CD14-positive monocyte (primary cell): ENCODE data around the gene TBC1D4. TPM values are rescaled to one million over a fixed set of nuclear protein-coding genes. Genes with fewer than 3 reads are reported as not detected.
"Not testable (repeated sequence)": the region's sequence is repeated elsewhere in the genome, so short reads cannot be mapped to it uniquely, and the experiment has no call there.

ENCODE experiments used
- DNase-seq, 3 donors: peaks; one replicate each; pipeline ENCODE4 v3.0.0-alpha.2; 2011 to 2022
- H2AFZ ChIP-seq: 2 replicates; pipeline ENCODE4 v1.6.0; 2012; ENCODE audit warnings: mild to moderate bottlenecking, low read depth, low read length, inconsistent platforms; ENCODE audit not compliant: insufficient read depth, poor library complexity, severe bottlenecking
- H3K27ac ChIP-seq, 2 donors: 1 replicate in 1 of 2; 2 replicates in 1 of 2; pipeline ENCODE4 v1.5.1; 2012 to 2013; ENCODE audit warnings: low read length in 2 of 2, control low read depth in 1 of 2, inconsistent platforms in 1 of 2, low read depth in 1 of 2, mild to moderate bottlenecking in 1 of 2
- H3K27me3 ChIP-seq, 2 donors: one replicate each; pipeline versions ENCODE4 v1.6.0 to v1.6.1; 2011 to 2013; ENCODE audit warnings: low read length in 2 of 2; ENCODE audit not compliant: control insufficient read depth in 2 of 2, insufficient read depth in 2 of 2
- H3K36me3 ChIP-seq, 2 donors: replicated peaks in 1 of 2; 1 replicate in 1 of 2; 2 replicates in 1 of 2; pipeline versions ENCODE4 v1.5.1 to v1.6.1; 2012 to 2013; ENCODE audit warnings: low read length in 2 of 2, control low read depth in 1 of 2, inconsistent platforms in 1 of 2, mild to moderate bottlenecking in 1 of 2; ENCODE audit not compliant: insufficient read depth in 2 of 2, control insufficient read depth in 1 of 2
- H3K4me1 ChIP-seq, 2 donors: 1 replicate in 1 of 2; 2 replicates in 1 of 2; pipeline versions ENCODE4 v1.5.1 to v1.6.1; 2012 to 2013; ENCODE audit warnings: low read length in 2 of 2, control low read depth in 1 of 2, inconsistent platforms in 1 of 2, mild to moderate bottlenecking in 1 of 2, moderate library complexity in 1 of 2; ENCODE audit not compliant: insufficient read depth in 2 of 2, control insufficient read depth in 1 of 2
- H3K4me2 ChIP-seq: replicated peaks from 2 replicates; pipeline ENCODE3; 2012; ENCODE audit warnings: low read length, moderate library complexity, mild to moderate bottlenecking; ENCODE audit not compliant: poor library complexity, severe bottlenecking; ENCODE audit errors: extremely low read depth
- H3K4me3 ChIP-seq, 3 experiments: fragments of 200-600 bp in 1 of 3; sonication (generic) in 1 of 3; replicated peaks in 1 of 3; 1 replicate in 2 of 3; 2 replicates in 1 of 3; pipeline ENCODE4 v1.5.1; 2011 to 2013; ENCODE audit warnings: low read length in 3 of 3, mild to moderate bottlenecking in 3 of 3, control low read depth in 2 of 3, low read depth in 2 of 3, inconsistent platforms in 1 of 3, moderate library complexity in 1 of 3
- H3K79me2 ChIP-seq: 2 replicates; pipeline ENCODE4 v1.6.0; 2012; ENCODE audit warnings: mild to moderate bottlenecking, control low read depth, inconsistent platforms, low read length, moderate library complexity; ENCODE audit not compliant: insufficient read depth
- H3K9ac ChIP-seq: 2 replicates; pipeline ENCODE4 v1.6.0; 2017; ENCODE audit warnings: low read length, mild to moderate bottlenecking; ENCODE audit not compliant: insufficient read depth, poor library complexity, severe bottlenecking
- H3K9me3 ChIP-seq, 2 donors: replicated peaks in 1 of 2; 1 replicate in 1 of 2; 2 replicates in 1 of 2; pipeline versions ENCODE4 v1.5.1 to v1.6.1; 2012 to 2013; ENCODE audit warnings: low read length in 2 of 2, control low read depth in 1 of 2; ENCODE audit not compliant: control insufficient read depth in 1 of 2, insufficient read depth in 1 of 2
- H4K20me1 ChIP-seq: 2 replicates; pipeline ENCODE4 v1.6.0; 2012; ENCODE audit warnings: mild to moderate bottlenecking, low read length, control low read depth, moderate library complexity; ENCODE audit not compliant: insufficient read depth
- H3K27ac Mint-ChIP-seq, 7 donors: one replicate each; pipeline ENCODE4 v1.8.0; 2020; ENCODE audit warnings: mild to moderate bottlenecking in 7 of 7, mixed read lengths in 7 of 7, moderate library complexity in 6 of 7, inconsistent platforms in 2 of 7
- H3K27me3 Mint-ChIP-seq, 3 donors: one replicate each; pipeline ENCODE4 v1.8.0; 2021 to 2022; ENCODE audit warnings: low read depth in 3 of 3, mild to moderate bottlenecking in 3 of 3, mixed read lengths in 3 of 3, moderate library complexity in 3 of 3, inconsistent platforms in 1 of 3
- H3K36me3 Mint-ChIP-seq, 2 donors: one replicate each; pipeline ENCODE4 v1.8.0; 2020; ENCODE audit warnings: mixed read lengths in 2 of 2, inconsistent platforms in 1 of 2, mild to moderate bottlenecking in 1 of 2
- H3K4me1 Mint-ChIP-seq: one replicate; pipeline ENCODE4 v1.8.0; 2020; ENCODE audit warnings: mild to moderate bottlenecking, mixed read lengths
- H3K4me3 Mint-ChIP-seq, 2 donors: one replicate each; pipeline ENCODE4 v1.8.0; 2020; ENCODE audit warnings: mild to moderate bottlenecking in 2 of 2, mixed read lengths in 2 of 2, moderate library complexity in 1 of 2
- H3K9me3 Mint-ChIP-seq, 7 donors: one replicate each; pipeline ENCODE4 v1.8.0; 2020 to 2022; ENCODE audit warnings: mixed read lengths in 7 of 7, mild to moderate bottlenecking in 6 of 7, moderate library complexity in 6 of 7, inconsistent platforms in 2 of 7
- WGBS: methylation state at CpG from one replicate; pipeline ENCODE4 v1.1.5; 2013; ENCODE audit warnings: missing lambda C conversion rate; ENCODE audit not compliant: insufficient coverage; 5-methylcytosine and 5-hydroxymethylcytosine counted together
- intact Hi-C, 2 donors: fragments of 100-400 bp; cut with micrococcal nuclease; formaldehyde crosslinking; loops; one replicate each; pipeline versions ENCODE4 v1.15.0 to v1.15.1; 2023
- polyA plus RNA-seq, 3 donors: library from polyadenylated mRNA; depleted of rRNA in 1 of 3; unstranded in 2 of 3; stranded (reverse) in 1 of 3; fragments of 300-500 nt in 2 of 3; fragments of >200 nt in 1 of 3; fragmentation: Illumina TruSeq in 2 of 3; gene quantifications; 1 replicate in 2 of 3; 2 replicates in 1 of 3; pipeline ENCODE4 v1.2.3, GENCODE V29; 2012 to 2021
- TF ChIP-seq, protein P1 (sequence below): fragments of 200-600 bp; IDR thresholded peaks from one replicate; pipeline ENCODE4 v1.8.0; 2022; ENCODE audit warnings: antibody characterized with exemption, mild to moderate bottlenecking

The TBC1D4 gene
- polyA plus RNA-seq, 3 donors, result 2.0 to 6.7 (median 2.5) TPM

DNA sequence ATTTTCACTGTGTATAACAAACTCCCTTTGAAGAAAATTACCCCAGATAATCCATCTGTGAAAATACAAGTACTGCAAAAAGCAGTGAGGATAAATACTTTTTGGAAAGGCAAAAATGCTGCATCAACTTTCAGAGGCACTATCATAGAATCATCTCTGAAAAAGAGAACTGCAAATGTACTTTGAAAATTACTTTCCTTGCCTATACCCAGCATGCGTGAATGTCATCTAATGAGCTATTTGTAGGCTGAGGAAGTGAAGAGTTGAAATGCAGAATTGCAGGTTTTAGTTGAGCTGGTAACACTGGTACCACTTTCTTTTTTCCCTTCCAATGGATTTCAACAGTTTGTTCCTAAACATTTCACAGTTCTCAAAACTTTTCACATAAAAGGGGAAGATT, 196.7 kb downstream of the TBC1D4 start:
- Mint-ChIP-seq H3K4me1 (no peaks in the 10 kb centered on the region), H3K9me3 (peaks cover 0 to 8% (median 2%) of the 10 kb centered on the region in 7 donors), H3K36me3 (peaks cover 11 to 12% of the 10 kb centered on the region in 2 donors), H3K4me3 (no peak overlapping the region), H3K27me3 (peaks cover 0 to 2% (median 0%) of the 10 kb centered on the region in 3 donors), H3K27ac (no peak overlapping the region)
- Histone ChIP-seq H3K27ac (no peak overlapping the region), H3K9me3 (no peaks in the 10 kb centered on the region), H3K4me3 (no peak overlapping the region), H2AFZ (no peak overlapping the region), H3K4me1 (no peaks in the 10 kb centered on the region), H4K20me1 (no peaks in the 10 kb centered on the region), H3K79me2 (no peaks in the 10 kb centered on the region), H3K27me3 (no peaks in the 10 kb centered on the region), H3K4me2 (no peak overlapping the region), H3K9ac (no peak overlapping the region), H3K36me3 (no peaks in the 10 kb centered on the region)
- TF ChIP-seq, protein P1, sequence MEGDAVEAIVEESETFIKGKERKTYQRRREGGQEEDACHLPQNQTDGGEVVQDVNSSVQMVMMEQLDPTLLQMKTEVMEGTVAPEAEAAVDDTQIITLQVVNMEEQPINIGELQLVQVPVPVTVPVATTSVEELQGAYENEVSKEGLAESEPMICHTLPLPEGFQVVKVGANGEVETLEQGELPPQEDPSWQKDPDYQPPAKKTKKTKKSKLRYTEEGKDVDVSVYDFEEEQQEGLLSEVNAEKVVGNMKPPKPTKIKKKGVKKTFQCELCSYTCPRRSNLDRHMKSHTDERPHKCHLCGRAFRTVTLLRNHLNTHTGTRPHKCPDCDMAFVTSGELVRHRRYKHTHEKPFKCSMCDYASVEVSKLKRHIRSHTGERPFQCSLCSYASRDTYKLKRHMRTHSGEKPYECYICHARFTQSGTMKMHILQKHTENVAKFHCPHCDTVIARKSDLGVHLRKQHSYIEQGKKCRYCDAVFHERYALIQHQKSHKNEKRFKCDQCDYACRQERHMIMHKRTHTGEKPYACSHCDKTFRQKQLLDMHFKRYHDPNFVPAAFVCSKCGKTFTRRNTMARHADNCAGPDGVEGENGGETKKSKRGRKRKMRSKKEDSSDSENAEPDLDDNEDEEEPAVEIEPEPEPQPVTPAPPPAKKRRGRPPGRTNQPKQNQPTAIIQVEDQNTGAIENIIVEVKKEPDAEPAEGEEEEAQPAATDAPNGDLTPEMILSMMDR, result no peak
- intact Hi-C loops, result no loop called here
- WGBS, result no CpG with 5 or more reads among the region's 1 CpG
- DNase-seq, result no peak

- H3K27me3 Mint-ChIP-seq, result peaks cover 0 to 5% (median 2%) of the 10 kb centered on the region in 3 donors
- TF ChIP-seq, protein P1, result no peak
- H3K79me2 ChIP-seq, result no peaks in the 10 kb centered on the region
- H3K27me3 ChIP-seq, result no peaks in the 10 kb centered on the region
- H3K36me3 ChIP-seq, result no peaks in the 10 kb centered on the region
- H3K36me3 Mint-ChIP-seq, result peaks cover 0 to 4% of the 10 kb centered on the region in 2 donors
- H3K9me3 Mint-ChIP-seq, result peaks cover 3 to 22% (median 9%) of the 10 kb centered on the region in 7 donors
- no peak overlapping the region for H3K27ac ChIP-seq
- H2AFZ ChIP-seq, result no peak overlapping the region
- no peaks in the 10 kb centered on the region for H4K20me1 ChIP-seq
- H3K4me1 Mint-ChIP-seq, result no peaks in the 10 kb centered on the region
- H3K9me3 ChIP-seq, result no peaks in the 10 kb centered on the region
- no peak overlapping the region for H3K4me2 ChIP-seq
- no peak overlapping the region for H3K4me3 Mint-ChIP-seq
- intact Hi-C loops, result no loop called here
- DNase-seq, result no peak
- H3K9ac ChIP-seq, result no peak overlapping the region
- H3K4me3 ChIP-seq, result no peak overlapping the region
- peak overlapping the region in 1 of 7 donors; percentile 39 for H3K27ac Mint-ChIP-seq
- H3K4me1 ChIP-seq, result no peaks in the 10 kb centered on the region
- WGBS, result 89% methylated on average over 4 of the region's 8 CpGs
These were observed 202.1 kb downstream of the TBC1D4 start for GRCh38 chr13:75279834-75280369.

- H3K36me3 ChIP-seq, H3K27me3 ChIP-seq, H3K27ac Mint-ChIP-seq, H3K27me3 Mint-ChIP-seq, H2AFZ ChIP-seq, DNase-seq, H3K36me3 Mint-ChIP-seq, H3K4me1 Mint-ChIP-seq, H4K20me1 ChIP-seq, H3K4me3 Mint-ChIP-seq, H3K4me1 ChIP-seq, H3K79me2 ChIP-seq, H3K9ac ChIP-seq, H3K4me2 ChIP-seq, H3K4me3 ChIP-seq, H3K27ac ChIP-seq, intact Hi-C loops: not testable (repeated sequence)
- peaks cover 6 to 26% (median 18%) of the 10 kb centered on the region in 7 donors for H3K9me3 Mint-ChIP-seq
- H3K9me3 ChIP-seq, result peaks cover 0 to 10% of the 10 kb centered on the region in 2 donors
- WGBS, result 94% methylated on average over 4 of the region's 4 CpGs
These were observed 208.3 kb downstream of the TBC1D4 start for GRCh38 chr13:75273695-75274094.
